NAMALWA (cell line): Measurements from ENCODE around the gene LIAS.
"Not testable (repeated sequence)": the region's sequence is repeated elsewhere in the genome, so short reads cannot be mapped to it uniquely, and the experiment has no call there.

Experiments used
- DNase-seq: peaks from one replicate; pipeline ENCODE4 v3.0.0-alpha.2; 2015; ENCODE audit warnings: low spot score

Gene LIAS

GRCh38 chr4:39497909-39498726 is 39.3 kb downstream of the LIAS start:
- DNase-seq = no peak

GRCh38 chr4:39498727-39499020 is 39.8 kb downstream of the LIAS start:
- DNase-seq = no peak

- no peak for DNase-seq
Observed at GRCh38 chr4:39502019-39502663, 43.3 kb downstream of the LIAS start.

GRCh38 chr4:39502664-39503035 is 43.8 kb downstream of the LIAS start:
- not testable (repeated sequence) for DNase-seq

GRCh38 chr4:39504538-39504937 is 45.7 kb downstream of the LIAS start:
- no peak for DNase-seq

GRCh38 chr4:39505581-39505980 is 46.7 kb downstream of the LIAS start:
- DNase-seq = no peak

- DNase-seq = no peak
Observed at GRCh38 chr4:39510348-39510929, 51.6 kb downstream of the LIAS start.

GRCh38 chr4:39514266-39514665 is 55.4 kb downstream of the LIAS start:
- not testable (repeated sequence) for DNase-seq

GRCh38 chr4:39514888-39515401 is 56.1 kb downstream of the LIAS start:
- no peak for DNase-seq

- not testable (repeated sequence) for DNase-seq
Observed at GRCh38 chr4:39515669-39516401, 57.0 kb downstream of the LIAS start.

- DNase-seq = no peak
Observed at GRCh38 chr4:39516407-39516966, 57.6 kb downstream of the LIAS start.

- no peak for DNase-seq
Observed at GRCh38 chr4:39518484-39518883, 59.6 kb downstream of the LIAS start.

- no peak for DNase-seq
Observed at GRCh38 chr4:39521253-39521919, 62.5 kb downstream of the LIAS start.

GRCh38 chr4:39522068-39522467 is 63.2 kb downstream of the LIAS start:
- DNase-seq = no peak

- DNase-seq = no peak
Observed at GRCh38 chr4:39524161-39524957, 65.5 kb downstream of the LIAS start.

GRCh38 chr4:39525822-39526690 is 67.2 kb downstream of the LIAS start:
- DNase-seq = peak; percentile 16

GRCh38 chr4:39526765-39527295 is 68.0 kb downstream of the LIAS start:
- DNase-seq = no peak

- peak; percentile 95 for DNase-seq
Observed at GRCh38 chr4:39527296-39528060, 68.6 kb downstream of the LIAS start, which contains the start of gene UGDH. UGDH (minus strand) TSS chr4:39527439; CDS start chr4:39521512, 5,927 bp downstream.

- DNase-seq = peak; percentile 16
Observed at GRCh38 chr4:39528061-39528465, 69.2 kb downstream of the LIAS start.
